Gastroesophageal sphincter (tissue), 4 donors: ENCODE results near the gene MAP3K14. TPM values are rescaled to one million over a fixed set of nuclear protein-coding genes. Genes with fewer than 3 reads are reported as not detected.

Source experiments
- ATAC-seq: fragments of 150-250 bp; one replicate; pipeline ENCODE4 v1.9.1; 2016; ENCODE audit warnings: mild to moderate bottlenecking, moderate library complexity
- H3K27ac ChIP-seq, 4 donors: fragments of 200-600 bp; sonication (generic) in 3 of 4; 1 replicate in 3 of 4; 2 replicates in 1 of 4; pipeline ENCODE4 v1.5.1; 2016 to 2019
- H3K27me3 ChIP-seq: fragments of 200-600 bp; sonication (generic); one replicate; pipeline ENCODE4 v1.5.1; 2019
- H3K36me3 ChIP-seq, 2 donors: fragments of 200-600 bp; sonication (generic); one replicate each; pipeline ENCODE4 v1.5.1; 2019; ENCODE audit warnings: control low read depth in 1 of 2
- H3K4me1 ChIP-seq, 3 donors: fragments of 200-600 bp; sonication (generic); 1 replicate in 2 of 3; 2 replicates in 1 of 3; pipeline ENCODE4 v1.5.1; 2016 to 2019; ENCODE audit warnings: control low read depth in 2 of 3
- H3K4me3 ChIP-seq, 2 donors: fragments of 200-600 bp; sonication (generic); one replicate each; pipeline ENCODE4 v1.5.1; 2019; ENCODE audit warnings: mild to moderate bottlenecking in 1 of 2, moderate library complexity in 1 of 2
- H3K9me3 ChIP-seq, 3 donors: fragments of 200-600 bp; sonication (generic); one replicate each; pipeline ENCODE4 v1.5.1; 2017 to 2019; ENCODE audit warnings: control low read depth in 2 of 3
- CTCF ChIP-seq, 4 experiments: fragments of 200-600 bp in 2 of 4; fragments of 450-650 bp in 2 of 4; sonication (generic) in 1 of 4; IDR thresholded peaks; one replicate each; pipeline ENCODE4 v1.5.1; 2017 to 2019; ENCODE audit warnings: antibody characterized with exemption in 4 of 4, mild to moderate bottlenecking in 2 of 4, moderate library complexity in 2 of 4
- EP300 ChIP-seq: sonication (generic); formaldehyde crosslinking; IDR thresholded peaks from one replicate; pipeline ENCODE4 v1.6.1; 2017; ENCODE audit warnings: antibody characterized with exemption, mild to moderate bottlenecking
- POLR2A ChIP-seq, 2 donors: fragments of 450-650 bp; IDR thresholded peaks; one replicate each; pipeline ENCODE4 v1.6.1; 2017; ENCODE audit warnings: antibody characterized with exemption in 2 of 2, mild to moderate bottlenecking in 2 of 2, moderate library complexity in 1 of 2
- POLR2AphosphoS5 ChIP-seq: sonication (generic); formaldehyde crosslinking; IDR thresholded peaks from one replicate; pipeline ENCODE4 v1.6.1; 2017; ENCODE audit warnings: antibody characterized with exemption
- WGBS, 2 donors: methylation state at CpG; one replicate each; pipeline ENCODE4 v1.1.5; 2018; ENCODE audit warnings: low coverage in 1 of 2; 5-methylcytosine and 5-hydroxymethylcytosine counted together
- total RNA-seq, 4 donors: library from RNA; depleted of rRNA; stranded (reverse); fragments of >200 nt; gene quantifications; one replicate each; pipeline ENCODE4 v1.1.0, GENCODE V29; 2016

The MAP3K14 gene
- total RNA-seq, 4 donors from 2014 or later: 8.5 to 17.5 (median 13.5) TPM

DNA sequence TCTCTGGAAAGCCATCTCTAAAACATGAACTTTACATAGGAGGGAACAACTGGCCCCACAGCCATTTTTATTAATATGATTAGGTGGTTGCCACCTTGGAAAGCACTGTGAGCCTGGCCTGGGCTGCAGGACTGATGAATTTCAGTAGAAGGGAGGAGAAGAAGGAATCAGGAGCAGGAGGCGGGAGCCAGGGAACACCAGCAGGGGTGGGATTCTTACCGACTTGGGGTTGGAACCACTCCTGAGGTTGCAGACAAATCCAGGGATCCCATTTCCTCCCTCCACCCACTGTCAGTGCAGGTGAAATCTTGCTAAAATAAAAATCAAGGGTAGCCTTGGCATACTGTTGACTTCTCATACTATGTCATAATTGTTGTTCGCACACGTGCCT, 16.9 kb upstream of the MAP3K14 start:
- 83 to 92% methylated on average over 3 to 4 of the region's 4 CpGs for WGBS, 2 donors
- Histone ChIP-seq H3K9me3 (no peaks in the 10 kb centered on the region), H3K27me3 (no peaks in the 10 kb centered on the region), H3K4me3 (no peak overlapping the region), H3K4me1 (peaks cover 0 to 16% (median 8%) of the 10 kb centered on the region in 3 donors), H3K36me3 (no peaks in the 10 kb centered on the region), H3K27ac (peak overlapping the region in 1 of 4 donors; percentile 35)
- TF ChIP-seq EP300 (no peak), CTCF (IDR thresholded peaks at IDR 0.05) (no peak), POLR2A (IDR thresholded peaks at IDR 0.05) (no peak), POLR2AphosphoS5 (no peak)
- no peak for ATAC-seq

- H3K9me3 ChIP-seq: no peaks in the 10 kb centered on the region
- peaks cover 0 to 11% (median 3%) of the 10 kb centered on the region in 3 donors for H3K4me1 ChIP-seq
- H3K4me3 ChIP-seq: no peak overlapping the region
- no peaks in the 10 kb centered on the region for H3K27me3 ChIP-seq
- 54% methylated on average over 4 of the region's 4 CpGs; no CpG with 5 or more reads in 1 of the 2 donors for WGBS, 2 donors
- ATAC-seq: no peak
- peak overlapping the region in 1 of 4 donors; percentile 35 for H3K27ac ChIP-seq
- no peaks in the 10 kb centered on the region for H3K36me3 ChIP-seq
- TF ChIP-seq POLR2AphosphoS5 (no peak), CTCF (IDR thresholded peaks at IDR 0.05) (no peak), EP300 (no peak), POLR2A (IDR thresholded peaks at IDR 0.05) (no peak)
Measured at GRCh38 chr17:45332989-45333701, 16.3 kb upstream of the MAP3K14 start.

GRCh38 chr17:45332505-45332904, 15.7 kb upstream of the MAP3K14 start:
- H3K4me1 ChIP-seq: peaks cover 0 to 6% (median 0%) of the 10 kb centered on the region in 3 donors
- no peaks in the 10 kb centered on the region for H3K36me3 ChIP-seq
- H3K9me3 ChIP-seq: no peaks in the 10 kb centered on the region
- ATAC-seq: no peak
- TF ChIP-seq POLR2AphosphoS5: no peak
- TF ChIP-seq POLR2A (IDR thresholded peaks at IDR 0.05): no peak
- no peak for TF ChIP-seq EP300
- no peak for TF ChIP-seq CTCF (IDR thresholded peaks at IDR 0.05)
- no peak overlapping the region for H3K4me3 ChIP-seq
- WGBS, 2 donors: 82 to 86% methylated on average over 5 of the region's 5 CpGs
- H3K27ac ChIP-seq: no peak overlapping the region
- no peaks in the 10 kb centered on the region for H3K27me3 ChIP-seq

GRCh38 chr17:45326626-45327025, 9.8 kb upstream of the MAP3K14 start:
- Histone ChIP-seq H3K27me3 (no peaks in the 10 kb centered on the region), H3K27ac (no peak overlapping the region), H3K9me3 (no peaks in the 10 kb centered on the region), H3K36me3 (no peaks in the 10 kb centered on the region), H3K4me1 (peaks cover 0 to 1% (median 0%) of the 10 kb centered on the region in 3 donors), H3K4me3 (no peak overlapping the region)
- no peak for ATAC-seq
- TF ChIP-seq POLR2AphosphoS5 (no peak), CTCF (IDR thresholded peaks at IDR 0.05) (no peak), EP300 (no peak), POLR2A (IDR thresholded peaks at IDR 0.05) (no peak)
- 84 to 85% methylated on average over 5 to 7 of the region's 7 CpGs for WGBS, 2 donors

GRCh38 chr17:45325810-45326209, 9.0 kb upstream of the MAP3K14 start:
- WGBS, 2 donors: 88% methylated on average over 2 of the region's 4 CpGs; no CpG with 5 or more reads in 1 of the 2 donors
- TF ChIP-seq POLR2AphosphoS5 (no peak), CTCF (IDR thresholded peaks at IDR 0.05) (no peak), POLR2A (IDR thresholded peaks at IDR 0.05) (no peak)
- Histone ChIP-seq H3K9me3 (no peaks in the 10 kb centered on the region), H3K27ac (no peak overlapping the region), H3K27me3 (no peaks in the 10 kb centered on the region), H3K36me3 (no peaks in the 10 kb centered on the region), H3K4me1 (peaks cover 0 to 9% (median 7%) of the 10 kb centered on the region in 3 donors), H3K4me3 (no peak overlapping the region)
- no peak for ATAC-seq
